Liver (tissue), 9 donors: ENCODE results near the gene IL1RAP. TPM values are rescaled to one million over a fixed set of nuclear protein-coding genes. Genes with fewer than 3 reads are reported as not detected.

Experiments
- DNase-seq: peaks from one replicate; pipeline ENCODE4 v3.0.0-alpha.2; 2017; ENCODE audit warnings: low spot score
- H3K27ac ChIP-seq, 2 donors: one replicate each; pipeline ENCODE4 v1.7.0; 2013; ENCODE audit warnings: inconsistent platforms in 2 of 2, low read length in 2 of 2, control low read depth in 1 of 2, low read depth in 1 of 2, mild to moderate bottlenecking in 1 of 2
- H3K27me3 ChIP-seq, 4 donors: one replicate each; pipeline versions ENCODE4 v1.6.1 to v1.7.0; 2013; ENCODE audit warnings: low read length in 3 of 4, inconsistent platforms in 1 of 4, mild to moderate bottlenecking in 1 of 4, moderate library complexity in 1 of 4; ENCODE audit not compliant: control insufficient read depth in 4 of 4, insufficient read depth in 4 of 4
- H3K36me3 ChIP-seq, 4 donors: one replicate each; pipeline versions ENCODE4 v1.6.1 to v1.7.0; 2013; ENCODE audit warnings: low read length in 3 of 4, mild to moderate bottlenecking in 3 of 4, low read depth in 1 of 4, moderate library complexity in 1 of 4; ENCODE audit not compliant: control insufficient read depth in 4 of 4, insufficient read depth in 3 of 4
- H3K4me1 ChIP-seq, 4 donors: one replicate each; pipeline versions ENCODE4 v1.6.1 to v1.7.0; 2013; ENCODE audit warnings: low read length in 3 of 4, mild to moderate bottlenecking in 3 of 4, moderate library complexity in 1 of 4; ENCODE audit not compliant: control insufficient read depth in 4 of 4, insufficient read depth in 4 of 4
- H3K4me3 ChIP-seq, 3 donors: one replicate each; pipeline versions ENCODE4 v1.6.1 to v1.7.0; 2013; ENCODE audit warnings: low read length in 3 of 3, control low read depth in 1 of 3, low read depth in 1 of 3, mild to moderate bottlenecking in 1 of 3
- H3K9ac ChIP-seq, 2 donors: one replicate each; pipeline ENCODE4 v1.7.0; 2013; ENCODE audit warnings: low read length in 2 of 2, mild to moderate bottlenecking in 2 of 2, moderate library complexity in 2 of 2, control low read depth in 1 of 2, low read depth in 1 of 2
- H3K9me3 ChIP-seq, 4 donors: one replicate each; pipeline versions ENCODE4 v1.6.1 to v1.7.0; 2013; ENCODE audit warnings: low read length in 3 of 4; ENCODE audit not compliant: control insufficient read depth in 4 of 4
- CTCF ChIP-seq: fragments of 150-350 bp; IDR thresholded peaks from 2 replicates; pipeline ENCODE4 v1.5.1; 2017; ENCODE audit warnings: improper control_type of control experiment, low read depth, low read length; ENCODE audit not compliant: missing input control
- EGR1 ChIP-seq, 2 donors: IDR thresholded peaks; 2 replicates each; pipeline ENCODE4 v1.6.1; 2016 to 2018; ENCODE audit warnings: antibody characterized with exemption in 2 of 2, low read depth in 2 of 2
- FOXA1 ChIP-seq: IDR thresholded peaks from 2 replicates; pipeline ENCODE4 v1.6.1; 2016; ENCODE audit warnings: antibody characterized with exemption
- FOXA2 ChIP-seq: IDR thresholded peaks from 2 replicates; pipeline ENCODE4 v1.6.1; 2016; ENCODE audit warnings: antibody characterized with exemption
- GABPA ChIP-seq, 2 donors: IDR thresholded peaks in 1 of 2; conservative IDR thresholded peaks in 1 of 2; 2 replicates each; pipeline ENCODE4 v1.6.1; 2016; ENCODE audit warnings: antibody characterized with exemption in 2 of 2, mild to moderate bottlenecking in 1 of 2, moderate library complexity in 1 of 2
- HNF4G ChIP-seq: IDR thresholded peaks from 2 replicates; pipeline ENCODE4 v1.6.1; 2016; ENCODE audit warnings: antibody characterized with exemption
- MAX ChIP-seq: IDR thresholded peaks from 2 replicates; pipeline ENCODE4 v1.6.1; 2016; ENCODE audit warnings: antibody characterized with exemption
- NR2F2 ChIP-seq: IDR thresholded peaks from 2 replicates; pipeline ENCODE4 v1.6.1; 2016; ENCODE audit warnings: antibody characterized with exemption
- RAD21 ChIP-seq, 2 donors: IDR thresholded peaks; 2 replicates each; pipeline ENCODE4 v1.6.1; 2016; ENCODE audit warnings: antibody characterized with exemption in 2 of 2, mild to moderate bottlenecking in 2 of 2
- REST ChIP-seq: IDR thresholded peaks from 2 replicates; pipeline ENCODE4 v1.6.1; 2016; ENCODE audit warnings: antibody characterized with exemption, mild to moderate bottlenecking
- RXRA ChIP-seq, 2 donors: IDR thresholded peaks; 2 replicates each; pipeline ENCODE4 v1.6.1; 2017 to 2018; ENCODE audit warnings: antibody characterized with exemption in 2 of 2, mild to moderate bottlenecking in 1 of 2
- SP1 ChIP-seq: IDR thresholded peaks from 2 replicates; pipeline ENCODE4 v1.6.1; 2018; ENCODE audit warnings: antibody characterized with exemption, mild to moderate bottlenecking
- TAF1 ChIP-seq: conservative IDR thresholded peaks from 2 replicates; pipeline ENCODE4 v1.6.1; 2016; ENCODE audit warnings: antibody characterized with exemption, mild to moderate bottlenecking
- YY1 ChIP-seq: IDR thresholded peaks from 2 replicates; pipeline ENCODE4 v1.6.1; 2016; ENCODE audit warnings: antibody characterized with exemption, mild to moderate bottlenecking
- WGBS: extraction: QIAGEN DNeasy Blood & Tissue Kit; methylation state at CpG from one replicate; pipeline ENCODE4 v1.1.7; 2013; 5-methylcytosine and 5-hydroxymethylcytosine counted together
- polyA plus RNA-seq, 2 donors: library from polyadenylated mRNA; stranded (reverse) in 1 of 2; unstranded in 1 of 2; fragments of 200-250 nt in 1 of 2; fragments of >200 nt in 1 of 2; fragmentation: Nextera tagmentation in 1 of 2; extraction: Ambion mirVana in 1 of 2; gene quantifications; one replicate each; pipeline versions ENCODE4 v1.2.1 to v1.2.3, GENCODE V29; 2013 to 2015
- total RNA-seq, 2 donors: library from RNA; depleted of rRNA; stranded (reverse); fragments of >200 nt; gene quantifications; one replicate each; pipeline ENCODE4 v1.2.3, GENCODE V29; 2014
- TF ChIP-seq, protein P1 (sequence below): IDR thresholded peaks from 2 replicates; pipeline ENCODE4 v1.6.1; 2016; ENCODE audit warnings: antibody characterized with exemption
- donor health status: healthy.
- donor health status: healthy.
- donor health status: healthy.
- donor health status: healthy.
- donor health status: healthy.

Gene IL1RAP
- total and polyA plus RNA-seq, 4 donors = 53.7 to 230 (median 71.6) TPM

DNA sequence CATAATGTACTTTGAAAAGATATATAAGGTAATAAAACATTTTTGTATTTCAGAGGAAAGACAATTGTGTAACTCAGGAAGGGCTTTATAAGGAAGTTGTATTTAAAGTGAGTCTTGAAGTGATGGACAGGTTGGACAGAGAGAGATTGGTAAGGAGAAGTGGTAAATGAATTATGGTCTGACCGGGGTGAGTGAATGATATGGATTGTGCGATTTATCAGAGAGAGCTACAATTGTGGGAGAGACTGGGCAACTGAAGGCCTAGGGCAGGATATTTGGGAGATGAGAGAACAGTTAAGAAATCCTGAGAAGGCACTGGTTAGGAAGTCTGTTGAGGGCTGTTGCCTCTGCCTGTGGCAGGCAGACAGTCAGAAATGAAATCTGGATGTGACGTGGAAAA lies 14.8 kb downstream of the IL1RAP start:
- H3K9ac ChIP-seq = no peak overlapping the region
- H3K27me3 ChIP-seq = no peaks in the 10 kb centered on the region
- H3K27ac ChIP-seq = no peak overlapping the region
- peaks cover 7 to 46% (median 32%) of the 10 kb centered on the region in 4 donors for H3K4me1 ChIP-seq
- no peaks in the 10 kb centered on the region for H3K9me3 ChIP-seq
- no peak overlapping the region for H3K4me3 ChIP-seq
- peaks cover 4 to 21% (median 6%) of the 10 kb centered on the region in 4 donors for H3K36me3 ChIP-seq
- no peak for DNase-seq
- TF ChIP-seq, protein P1, sequence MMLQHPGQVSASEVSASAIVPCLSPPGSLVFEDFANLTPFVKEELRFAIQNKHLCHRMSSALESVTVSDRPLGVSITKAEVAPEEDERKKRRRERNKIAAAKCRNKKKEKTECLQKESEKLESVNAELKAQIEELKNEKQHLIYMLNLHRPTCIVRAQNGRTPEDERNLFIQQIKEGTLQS = no peak
- TF ChIP-seq FOXA1 (no peak), RAD21 (IDR thresholded peaks at IDR 0.05) (no peak), MAX (no peak), FOXA2 (no peak), SP1 (no peak), GABPA (IDR thresholded peaks at IDR 0.05 in 1 of 2, conservative IDR thresholded peaks at IDR 0.05 in 1 of 2) (no peak), HNF4G (no peak), REST (no peak), RXRA (IDR thresholded peaks at IDR 0.05) (no peak), NR2F2 (no peak), CTCF (no peak), YY1 (no peak)
- WGBS = 91% methylated on average over 3 of the region's 3 CpGs

GRCh38 chr3:190531406-190531805 lies 17.5 kb downstream of the IL1RAP start:
- 93% methylated on average over 3 of the region's 3 CpGs for WGBS
- H3K9me3 ChIP-seq = no peaks in the 10 kb centered on the region
- H3K36me3 ChIP-seq = peaks cover 4 to 27% (median 6%) of the 10 kb centered on the region in 4 donors
- TF ChIP-seq NR2F2 (no peak), RAD21 (IDR thresholded peaks at IDR 0.05) (no peak), MAX (no peak), YY1 (no peak), TAF1 (no peak), HNF4G (no peak), FOXA1 (no peak), SP1 (no peak), EGR1 (IDR thresholded peaks at IDR 0.05; ENCODE audit: low read depth in 2 of 2) (no peak), CTCF (no peak), FOXA2 (no peak)
- peaks cover 11 to 42% (median 22%) of the 10 kb centered on the region in 4 donors for H3K4me1 ChIP-seq
- no peak overlapping the region for H3K27ac ChIP-seq
- DNase-seq = no peak
- no peaks in the 10 kb centered on the region for H3K27me3 ChIP-seq
- H3K9ac ChIP-seq = no peak overlapping the region
- no peak overlapping the region for H3K4me3 ChIP-seq
